ENCODE measurements around the gene PKP1. TPM values are rescaled to one million over a fixed set of nuclear protein-coding genes. Genes with fewer than 3 reads are reported as not detected.

PKP1 gene
- total and polyA plus RNA-seq, 2 of the 4 experiments (the other 2 are of a cell fraction) = 0.18 to 0.36 TPM

DNA sequence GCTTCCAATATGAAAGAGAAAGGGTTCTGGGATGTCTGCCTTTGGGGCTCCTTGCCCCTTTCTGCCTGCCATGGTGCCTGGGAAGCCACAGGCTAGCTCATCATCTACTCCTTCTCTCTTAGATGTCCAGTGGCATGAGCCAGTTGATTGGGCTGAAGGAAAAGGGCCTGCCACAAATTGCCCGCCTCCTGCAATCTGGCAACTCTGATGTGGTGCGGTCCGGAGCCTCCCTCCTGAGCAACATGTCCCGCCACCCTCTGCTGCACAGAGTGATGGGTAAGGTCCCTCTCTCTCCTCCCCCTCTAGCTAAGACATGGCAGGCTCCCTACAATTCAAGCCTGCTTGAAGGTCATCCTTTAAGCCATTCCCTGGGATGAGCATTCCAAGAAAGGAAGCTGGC, 41.0 kb downstream of the PKP1 start:
- Histone ChIP-seq H4K91ac (ENCODE audit: insufficient read depth, low read depth, low read length) (no peak overlapping the region), H2AFZ (replicated peaks; ENCODE audit: low read length, poor library complexity) (no peak overlapping the region), H3K4me3 (ENCODE audit: insufficient read depth, low read depth, low read length) (no peak overlapping the region), H2BK20ac (ENCODE audit: low read depth, low read length) (no peak overlapping the region), H3K18ac (ENCODE audit: low read depth, low read length) (no peak overlapping the region), H3K4me1 (ENCODE audit: control insufficient read depth, insufficient read depth, low read length) (no peaks in the 10 kb centered on the region), H3K14ac (replicated peaks; ENCODE audit: low read depth, low read length) (no peak overlapping the region), H3K23ac (ENCODE audit: low read depth, low read length) (no peak overlapping the region), H3K56ac (ENCODE audit: extremely low read depth, insufficient read depth, low read length) (no peak overlapping the region), H4K5ac (ENCODE audit: low read depth, low read length) (no peak overlapping the region), H3K79me1 (ENCODE audit: low read depth in 1 of 2, low read length in 2 of 2) (no peaks in the 10 kb centered on the region), H2BK120ac (ENCODE audit: low read depth, low read length) (no peak overlapping the region), H3K9me3 (ENCODE audit: control insufficient read depth, insufficient read depth, low read length) (peaks cover 2% of the 10 kb centered on the region; the same call in 1 of the 2 replicates), H3K36me3 (ENCODE audit: control insufficient read depth, insufficient read depth, low read length) (no peaks in the 10 kb centered on the region), H3K4ac (ENCODE audit: low read depth, low read length) (no peak overlapping the region), H2BK15ac (ENCODE audit: low read depth, low read length) (no peak overlapping the region), H3K27me3 (ENCODE audit: control insufficient read depth, insufficient read depth, low read length) (peaks cover 73% of the 10 kb centered on the region), H4K8ac (ENCODE audit: low read depth in 2 of 2, low read length in 2 of 2) (no peak overlapping the region), H4K20me1 (ENCODE audit: insufficient read depth, low read length) (no peaks in the 10 kb centered on the region), H2AK5ac (ENCODE audit: low read depth, low read length) (no peak overlapping the region), H2BK5ac (ENCODE audit: low read depth, low read length, poor library complexity, severe bottlenecking) (no peak overlapping the region), H3K4me2 (ENCODE audit: low read depth, low read length) (no peak overlapping the region), H3K9ac (ENCODE audit: low read depth, low read length) (no peak overlapping the region), H2AK9ac (replicated peaks; ENCODE audit: low read depth, low read length, poor library complexity) (no peak overlapping the region), H3K9me1 (ENCODE audit: insufficient read depth, low read length) (no peaks in the 10 kb centered on the region; the same call in 1 of the 2 replicates), H3K27ac (ENCODE audit: insufficient read depth, low read length) (no peak overlapping the region)
- ATAC-seq (ENCODE audit: low read depth) (no peak), DNase-seq (no peak)
- no CpG with 5 or more reads among the region's 4 CpGs for WGBS, 2 experiments (ENCODE audit: extremely low coverage in 2 of 2, insufficient read length in 1 of 2)
- no peak for TF ChIP-seq MXI1 (IDR thresholded peaks at IDR 0.05; ENCODE audit: borderline replicate concordance, low read depth, low read length)
- TF ChIP-seq NFE2L2 (IDR thresholded peaks at IDR 0.05; ENCODE audit: low read depth, low read length) = no peak
- no peak for TF ChIP-seq MAFK (IDR thresholded peaks at IDR 0.05; ENCODE audit: low read depth, low read length)
- no peak for TF ChIP-seq CHD1 (IDR thresholded peaks at IDR 0.05; ENCODE audit: low read depth, low read length)
- TF ChIP-seq CEBPB (IDR thresholded peaks at IDR 0.05; ENCODE audit: low read depth, low read length) = no peak
- in situ Hi-C loops (cut with MboI; ENCODE audit: low sequenced_read_pairs) (no loop called here), dilution Hi-C loops (cut with HindIII; ENCODE audit: low sequenced_read_pairs, unreplicated experiment) (no loop called here), intact Hi-C loops (cut with micrococcal nuclease) (no loop called here)
- CTCF ChIA-PET = no interaction called here
- BruUV-seq (replicated peaks) = no TSS peak
- POLR2A ChIA-PET (ENCODE audit: unreplicated experiment) = no interaction called here

Measured in IMR-90 (cell line).